DMS114 treated with DMSO at 0.1 percent for 48 hours (cell line): ENCODE data around the gene REPS2.
A peak's percentile ranks its signal among the peaks of the same experiment; 100 is the strongest.

ENCODE experiments used
- DNase-seq: peaks from one replicate; lab custom pipeline; 2025; ENCODE audit not compliant: unreplicated experiment; lab: John Stamatoyannopoulos, UW

Gene REPS2

GRCh38 chrX:17078031-17078720 lies 131.7 kb downstream of the REPS2 start:
- no peak for DNase-seq

GRCh38 chrX:17081511-17081910 lies 135.1 kb downstream of the REPS2 start:
- DNase-seq: no peak

- DNase-seq: no peak
Measured at GRCh38 chrX:17081968-17082367, 135.5 kb downstream of the REPS2 start.

GRCh38 chrX:17082831-17083230 lies 136.4 kb downstream of the REPS2 start:
- peak; percentile 2 for DNase-seq

- no peak for DNase-seq
Measured at GRCh38 chrX:17086317-17086716, 139.9 kb downstream of the REPS2 start.

- DNase-seq: no peak
Measured at GRCh38 chrX:17095161-17095560, 148.7 kb downstream of the REPS2 start.

GRCh38 chrX:17098516-17099247 lies 152.2 kb downstream of the REPS2 start:
- DNase-seq: no peak

GRCh38 chrX:17104433-17104832 lies 158.0 kb downstream of the REPS2 start:
- no peak for DNase-seq

- no peak for DNase-seq
Measured at GRCh38 chrX:17120816-17121215, 174.4 kb downstream of the REPS2 start.

GRCh38 chrX:17154001-17154400 lies 207.5 kb downstream of the REPS2 start:
- no peak for DNase-seq

GRCh38 chrX:17160975-17161374 lies 214.5 kb downstream of the REPS2 start:
- DNase-seq: peak; percentile 1

GRCh38 chrX:17161991-17162390 lies 215.5 kb downstream of the REPS2 start:
- DNase-seq: no peak

GRCh38 chrX:17164079-17164478 lies 217.6 kb downstream of the REPS2 start:
- DNase-seq: no peak

- no peak for DNase-seq
Measured at GRCh38 chrX:17164941-17165340, 218.5 kb downstream of the REPS2 start.

- no peak for DNase-seq
Measured at GRCh38 chrX:17167915-17168314, 221.5 kb downstream of the REPS2 start.

GRCh38 chrX:17170973-17171372 lies 224.5 kb downstream of the REPS2 start:
- no peak for DNase-seq

- no peak for DNase-seq
Measured at GRCh38 chrX:17174671-17175070, 228.2 kb downstream of the REPS2 start.

GRCh38 chrX:17182317-17182716 lies 235.9 kb downstream of the REPS2 start:
- DNase-seq: no peak

GRCh38 chrX:17183566-17183965 lies 237.1 kb downstream of the REPS2 start:
- DNase-seq: no peak

GRCh38 chrX:17185431-17185830 lies 239.0 kb downstream of the REPS2 start:
- DNase-seq: no peak

GRCh38 chrX:17187136-17187756 lies 240.8 kb downstream of the REPS2 start:
- no peak for DNase-seq

GRCh38 chrX:17192106-17192505 lies 245.6 kb downstream of the REPS2 start:
- no peak for DNase-seq
